Mucosa of descending colon (tissue), 3 donors: Measurements from ENCODE around the gene PTGDR. TPM values are rescaled to one million over a fixed set of nuclear protein-coding genes. Genes with fewer than 3 reads are reported as not detected.

Source experiments
- ATAC-seq: fragments of 200-7000 bp; cut with Tn5 transposase; one replicate; pipeline ENCODE4 v1.9.1; 2020; ENCODE audit warnings: mild to moderate bottlenecking, moderate library complexity
- DNase-seq, 3 donors: peaks; one replicate each; pipeline ENCODE4 v3.0.0-alpha.2; 2020
- H3K36me3 ChIP-seq: fragments of 200-600 bp; one replicate; pipeline ENCODE4 v1.8.0; 2021; ENCODE audit warnings: low read depth, mild to moderate bottlenecking
- H3K4me1 ChIP-seq: fragments of 200-600 bp; one replicate; pipeline ENCODE4 v1.8.0; 2021; ENCODE audit warnings: low read depth, mild to moderate bottlenecking
- H3K4me3 ChIP-seq: fragments of 200-600 bp; one replicate; pipeline ENCODE4 v1.8.0; 2021; ENCODE audit warnings: mild to moderate bottlenecking
- H3K9me3 ChIP-seq: fragments of 200-600 bp; one replicate; pipeline ENCODE4 v1.8.0; 2021; ENCODE audit warnings: mild to moderate bottlenecking
- intact Hi-C, 2 donors: fragments of 100-400 bp; cut with DNase I in 1 of 2; cut with micrococcal nuclease in 1 of 2; formaldehyde crosslinking; loops; one replicate each; pipeline versions ENCODE4 v1.11.0 to v1.11.1; 2022; cut with DNase I, micrococcal nuclease
- total RNA-seq, 3 donors: library from RNA; stranded (reverse); fragmentation: NEBNext Ultra II Directional in 2 of 3; extraction: Animal tissue kit (Norgen Biotek cat#: 25700) in 2 of 3; gene quantifications; one replicate each; pipeline versions ENCODE4 v1.2.1 to v1.2.4, GENCODE V29; 2021 to 2023
- TF ChIP-seq, protein P1 (sequence below): fragments of 200-600 bp; IDR thresholded peaks from one replicate; pipeline ENCODE4 v1.8.0; 2022; ENCODE audit warnings: antibody characterized with exemption, mild to moderate bottlenecking
- donor health status: DM: no; HTN: no; CAD: no; lungs with moderate emphysema.
- donor health status: DM: no; HTN: no; CAD: no.
- donor health status: DM: no; HTN: yes; CAD: no.

PTGDR gene
- total RNA-seq, 3 donors from 2014 or later, result 10.0 to 23.7 (median 20.9) TPM

- TF ChIP-seq, protein P1, sequence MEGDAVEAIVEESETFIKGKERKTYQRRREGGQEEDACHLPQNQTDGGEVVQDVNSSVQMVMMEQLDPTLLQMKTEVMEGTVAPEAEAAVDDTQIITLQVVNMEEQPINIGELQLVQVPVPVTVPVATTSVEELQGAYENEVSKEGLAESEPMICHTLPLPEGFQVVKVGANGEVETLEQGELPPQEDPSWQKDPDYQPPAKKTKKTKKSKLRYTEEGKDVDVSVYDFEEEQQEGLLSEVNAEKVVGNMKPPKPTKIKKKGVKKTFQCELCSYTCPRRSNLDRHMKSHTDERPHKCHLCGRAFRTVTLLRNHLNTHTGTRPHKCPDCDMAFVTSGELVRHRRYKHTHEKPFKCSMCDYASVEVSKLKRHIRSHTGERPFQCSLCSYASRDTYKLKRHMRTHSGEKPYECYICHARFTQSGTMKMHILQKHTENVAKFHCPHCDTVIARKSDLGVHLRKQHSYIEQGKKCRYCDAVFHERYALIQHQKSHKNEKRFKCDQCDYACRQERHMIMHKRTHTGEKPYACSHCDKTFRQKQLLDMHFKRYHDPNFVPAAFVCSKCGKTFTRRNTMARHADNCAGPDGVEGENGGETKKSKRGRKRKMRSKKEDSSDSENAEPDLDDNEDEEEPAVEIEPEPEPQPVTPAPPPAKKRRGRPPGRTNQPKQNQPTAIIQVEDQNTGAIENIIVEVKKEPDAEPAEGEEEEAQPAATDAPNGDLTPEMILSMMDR, result no peak
- ATAC-seq (no peak), DNase-seq (no peak)
- H3K4me3 ChIP-seq, result no peak overlapping the region
- no peaks in the 10 kb centered on the region for H3K36me3 ChIP-seq
- intact Hi-C loops, result loop anchor here in 1 of 2 donors (10.0 kb wide), 1 partner anchor 275 kb away; no protein-coding TSS in a partner anchor
- peaks cover 13% of the 10 kb centered on the region for H3K4me1 ChIP-seq
- no peaks in the 10 kb centered on the region for H3K9me3 ChIP-seq
Observed at GRCh38 chr14:52269982-52270381, 2.5 kb downstream of the PTGDR start.

DNA sequence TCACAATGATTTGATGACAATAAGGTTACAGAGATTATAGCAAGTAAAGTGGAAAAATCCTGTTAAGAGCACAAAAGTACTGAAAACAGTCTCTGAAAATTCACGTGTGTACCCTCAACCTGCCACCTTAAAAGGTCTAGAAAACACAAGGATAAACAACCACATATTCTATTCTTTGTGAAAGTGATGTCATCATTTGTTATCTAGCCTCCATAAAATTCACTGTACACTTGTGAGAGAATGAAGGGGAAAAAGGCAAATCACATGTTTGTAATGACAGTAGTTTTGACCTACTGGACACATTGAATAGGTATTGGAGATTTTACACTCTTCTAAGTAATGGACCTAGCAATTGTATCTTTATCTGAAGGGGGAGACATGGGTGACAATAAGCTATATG is 4.0 kb downstream of the PTGDR start:
- Histone ChIP-seq H3K9me3 (no peaks in the 10 kb centered on the region), H3K4me1 (peaks cover 8% of the 10 kb centered on the region), H3K4me3 (no peak overlapping the region), H3K36me3 (no peaks in the 10 kb centered on the region)
- DNase-seq, result no peak
- ATAC-seq, result no peak
- TF ChIP-seq, protein P1, result no peak
- intact Hi-C loops, result loop anchor here in 1 of 2 donors (10.0 kb wide), 1 partner anchor 277 kb away; no protein-coding TSS in a partner anchor

DNA sequence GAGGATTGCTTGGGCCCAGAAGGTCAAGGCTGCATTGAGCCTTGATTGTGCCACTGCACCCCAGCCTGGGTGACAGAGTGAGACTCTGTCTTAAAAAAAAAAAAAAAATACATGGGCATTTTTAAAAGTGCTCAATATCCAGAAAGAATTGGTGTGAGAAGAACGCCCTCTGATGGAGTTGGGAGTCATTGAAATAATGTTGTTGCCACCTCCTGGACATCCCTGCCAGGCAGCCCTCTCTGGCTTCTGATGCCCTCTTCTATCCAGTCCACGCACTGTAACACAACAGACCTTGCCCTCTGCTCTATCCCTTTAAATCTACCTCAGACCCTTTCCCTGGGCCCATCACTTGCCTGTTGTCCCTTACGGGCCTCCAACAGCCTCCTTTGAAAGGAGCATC is 4.9 kb downstream of the PTGDR start:
- intact Hi-C loops, result loop anchor here in 1 of 2 donors (10.0 kb wide), 1 partner anchor 278 kb away; no protein-coding TSS in a partner anchor
- Histone ChIP-seq H3K9me3 (no peaks in the 10 kb centered on the region), H3K4me3 (no peak overlapping the region), H3K36me3 (no peaks in the 10 kb centered on the region), H3K4me1 (peaks cover 2% of the 10 kb centered on the region)
- DNase-seq (peak in 2 of 3 donors; percentile 37 to 73), ATAC-seq (peak; percentile 42)
- TF ChIP-seq, protein P1, result no peak

GRCh38 chr14:52275372-52275771 is 7.9 kb downstream of the PTGDR start:
- intact Hi-C loops, result loop anchor here in 1 of 2 donors (10.0 kb wide), 1 partner anchor 281 kb away; no protein-coding TSS in a partner anchor
- Histone ChIP-seq H3K36me3 (no peaks in the 10 kb centered on the region), H3K9me3 (no peaks in the 10 kb centered on the region), H3K4me3 (no peak overlapping the region), H3K4me1 (no peaks in the 10 kb centered on the region)
- no peak for ATAC-seq
- TF ChIP-seq, protein P1, result no peak
- DNase-seq, result no peak

GRCh38 chr14:52277552-52277951 is 10.1 kb downstream of the PTGDR start:
- no peaks in the 10 kb centered on the region for H3K36me3 ChIP-seq
- H3K9me3 ChIP-seq, result no peaks in the 10 kb centered on the region
- TF ChIP-seq, protein P1, result no peak
- DNase-seq (no peak), ATAC-seq (no peak)
- H3K4me1 ChIP-seq, result no peaks in the 10 kb centered on the region
- intact Hi-C loops, result loop anchor here in 1 of 2 donors (10.0 kb wide), 1 partner anchor 283 kb away; no protein-coding TSS in a partner anchor
- no peak overlapping the region for H3K4me3 ChIP-seq
